Measurements from ENCODE around the gene WNT11. TPM values are rescaled to one million over a fixed set of nuclear protein-coding genes. Genes with fewer than 3 reads are reported as not detected.

The WNT11 gene
- polyA plus RNA-seq, 3 donors, result 11.7 to 14.7 (median 12.7) TPM

GRCh38 chr11:76221365-76221764 lies 15.1 kb upstream of the WNT11 start:
- no peak for DNase-seq (ENCODE audit: low read depth in 3 of 3, low spot score in 2 of 3)

- no peak for DNase-seq (ENCODE audit: low read depth in 3 of 3, low spot score in 2 of 3)
These were observed 12.9 kb upstream of the WNT11 start for GRCh38 chr11:76219243-76219642.

- no peak for DNase-seq (ENCODE audit: low read depth in 3 of 3, low spot score in 2 of 3)
These were observed 12.3 kb upstream of the WNT11 start for GRCh38 chr11:76218449-76219178.

- no peak for DNase-seq (ENCODE audit: low read depth in 3 of 3, low spot score in 2 of 3)
These were observed 11.4 kb upstream of the WNT11 start for GRCh38 chr11:76217653-76218160.

GRCh38 chr11:76216536-76217325 lies 10.4 kb upstream of the WNT11 start:
- DNase-seq (ENCODE audit: low read depth in 3 of 3, low spot score in 2 of 3), result no peak

- DNase-seq (ENCODE audit: low read depth in 3 of 3, low spot score in 2 of 3), result no peak
These were observed 9.6 kb upstream of the WNT11 start for GRCh38 chr11:76215941-76216340.

- DNase-seq (ENCODE audit: low read depth in 3 of 3, low spot score in 2 of 3), result no peak
These were observed 8.8 kb upstream of the WNT11 start for GRCh38 chr11:76214968-76215548.

- no peak for DNase-seq (ENCODE audit: low read depth in 3 of 3, low spot score in 2 of 3)
These were observed 7.9 kb upstream of the WNT11 start for GRCh38 chr11:76214186-76214585.

GRCh38 chr11:76212086-76213035 lies 6.1 kb upstream of the WNT11 start:
- no peak for DNase-seq (ENCODE audit: low read depth in 3 of 3, low spot score in 2 of 3)

- no peak for DNase-seq (ENCODE audit: low read depth in 3 of 3, low spot score in 2 of 3)
These were observed 4.9 kb upstream of the WNT11 start for GRCh38 chr11:76210931-76211851.

GRCh38 chr11:76209973-76210930 lies 4.0 kb upstream of the WNT11 start:
- DNase-seq (ENCODE audit: low read depth in 3 of 3, low spot score in 2 of 3), result no peak

- no peak for DNase-seq (ENCODE audit: low read depth in 3 of 3, low spot score in 2 of 3)
These were observed 3.2 kb upstream of the WNT11 start for GRCh38 chr11:76209375-76209972.

GRCh38 chr11:76208438-76209374 lies 2.4 kb upstream of the WNT11 start:
- no peak for DNase-seq (ENCODE audit: low read depth in 3 of 3, low spot score in 2 of 3)

GRCh38 chr11:76207642-76208401 lies 1.5 kb upstream of the WNT11 start:
- no peak for DNase-seq (ENCODE audit: low read depth in 3 of 3, low spot score in 2 of 3)

- DNase-seq (ENCODE audit: low read depth in 3 of 3, low spot score in 2 of 3), result no peak
These were observed 300 bp downstream of the WNT11 start for GRCh38 chr11:76206077-76206326.
